GM11168 (cell line): ENCODE data around the gene ZBTB37.
"Not testable (repeated sequence)": the region's sequence is repeated elsewhere in the genome, so short reads cannot be mapped to it uniquely, and the experiment has no call there.

ENCODE experiments used
- in situ Hi-C: fragments of 300-500 bp; cut with MboI; formaldehyde crosslinking; loops from one replicate; pipeline ENCODE4 v1.12.0; 2022; ENCODE audit warnings: low sequenced_read_pairs; ENCODE audit not compliant: unreplicated experiment

The ZBTB37 gene

GRCh38 chr1:173868266-173869020, at the start of gene ZBTB37:
TSS of gene ZBTB37 (plus strand) at chr1:173868380. CDS start at chr1:173870226, 1,846 bp downstream.
- in situ Hi-C loops = no loop called here

GRCh38 chr1:173818459-173818858, 49.7 kb upstream of the ZBTB37 start:
- in situ Hi-C loops = loop anchor here (25.0 kb wide), 1 partner anchor 1081 kb away; no protein-coding TSS in a partner anchor

GRCh38 chr1:173821680-173822079, 46.5 kb upstream of the ZBTB37 start:
- in situ Hi-C loops = loop anchor here (25.0 kb wide), 1 partner anchor 1084 kb away; no protein-coding TSS in a partner anchor

- in situ Hi-C loops = loop anchor here (25.0 kb wide), 1 partner anchor 1087 kb away; no protein-coding TSS in a partner anchor
These were observed 44.3 kb upstream of the ZBTB37 start for GRCh38 chr1:173823781-173824314.

GRCh38 chr1:173824315-173825081, 43.7 kb upstream of the ZBTB37 start, which contains the start of the genes CENPL and DARS2:
TSS of gene CENPL (minus strand) at chr1:173824883. CDS start at chr1:173811299, 13,584 bp downstream.
TSS of gene DARS2 (plus strand) at chr1:173824673. CDS start at chr1:173825230, 557 bp downstream.
- in situ Hi-C loops = loop anchor here (25.0 kb wide), 1 partner anchor 1087 kb away; no protein-coding TSS in a partner anchor

- in situ Hi-C loops = no loop called here
These were observed 40.6 kb upstream of the ZBTB37 start for GRCh38 chr1:173827611-173828010.

GRCh38 chr1:173832748-173833147, 35.4 kb upstream of the ZBTB37 start:
- in situ Hi-C loops = no loop called here

GRCh38 chr1:173852105-173852504, 16.1 kb upstream of the ZBTB37 start:
- in situ Hi-C loops = no loop called here

- in situ Hi-C loops = no loop called here
These were observed 15.1 kb upstream of the ZBTB37 start for GRCh38 chr1:173853074-173853473.

- in situ Hi-C loops = no loop called here
These were observed 12.2 kb upstream of the ZBTB37 start for GRCh38 chr1:173856014-173856413.

GRCh38 chr1:173856903-173857302, 11.3 kb upstream of the ZBTB37 start:
- in situ Hi-C loops = no loop called here

GRCh38 chr1:173857363-173857917, 10.7 kb upstream of the ZBTB37 start:
- in situ Hi-C loops = no loop called here

- in situ Hi-C loops = not testable (repeated sequence)
These were observed 8.6 kb upstream of the ZBTB37 start for GRCh38 chr1:173859547-173859946.

- in situ Hi-C loops = no loop called here
These were observed 8.1 kb upstream of the ZBTB37 start for GRCh38 chr1:173860065-173860464.

GRCh38 chr1:173861731-173862145, 6.4 kb upstream of the ZBTB37 start:
- in situ Hi-C loops = no loop called here

GRCh38 chr1:173862146-173862768, 5.9 kb upstream of the ZBTB37 start:
- in situ Hi-C loops = not testable (repeated sequence)

- in situ Hi-C loops = no loop called here
These were observed 5.4 kb upstream of the ZBTB37 start for GRCh38 chr1:173862769-173863223.

GRCh38 chr1:173863224-173864161, 4.7 kb upstream of the ZBTB37 start:
- in situ Hi-C loops = no loop called here
